Endodermal cell (in vitro differentiated cells): ENCODE data around the gene PTPRR. TPM values are rescaled to one million over a fixed set of nuclear protein-coding genes. Genes with fewer than 3 reads are reported as not detected.
A peak's percentile ranks its signal among the peaks of the same experiment; 100 is the strongest.

Experiments used
- DNase-seq: peaks from one replicate; pipeline ENCODE4 v3.0.0-alpha.2; 2017
- H3K27ac ChIP-seq: 2 replicates; pipeline ENCODE4 v1.5.1; 2013; ENCODE audit warnings: mild to moderate bottlenecking, low read depth, low read length, moderate library complexity
- H3K27me3 ChIP-seq: 2 replicates; pipeline ENCODE4 v1.6.1; 2013; ENCODE audit warnings: mild to moderate bottlenecking, low read length, moderate library complexity; ENCODE audit not compliant: insufficient read depth, control insufficient read depth, poor library complexity, severe bottlenecking
- H3K36me3 ChIP-seq: 2 replicates; pipeline ENCODE4 v1.7.0; 2013; ENCODE audit warnings: mild to moderate bottlenecking, low read length, moderate library complexity; ENCODE audit not compliant: control insufficient read depth, insufficient read depth
- H3K4me1 ChIP-seq: one replicate; pipeline ENCODE4 v1.7.0; 2013; ENCODE audit warnings: low read length; ENCODE audit not compliant: control insufficient read depth, insufficient read depth
- H3K4me3 ChIP-seq: 2 replicates; pipeline ENCODE4 v1.5.1; 2013; ENCODE audit warnings: mild to moderate bottlenecking, low read length, moderate library complexity
- H3K9ac ChIP-seq: 2 replicates; pipeline ENCODE4 v1.6.1; 2013; ENCODE audit warnings: mild to moderate bottlenecking, low read length, moderate library complexity; ENCODE audit not compliant: poor library complexity, severe bottlenecking; ENCODE audit errors: extremely low read depth
- H3K9me3 ChIP-seq: 2 replicates; pipeline ENCODE4 v1.6.1; 2013; ENCODE audit warnings: mild to moderate bottlenecking, low read length, moderate library complexity; ENCODE audit not compliant: control insufficient read depth
- H3K27ac Mint-ChIP-seq: 2 replicates; pipeline ENCODE4 v1.8.0; 2020; ENCODE audit warnings: mixed read lengths
- H3K27me3 Mint-ChIP-seq: 2 replicates; pipeline ENCODE4 v1.8.0; 2021; ENCODE audit warnings: mild to moderate bottlenecking, mixed read lengths; ENCODE audit not compliant: insufficient read depth
- H3K36me3 Mint-ChIP-seq: 2 replicates; pipeline ENCODE4 v1.8.0; 2020; ENCODE audit warnings: low read depth, mixed read lengths
- H3K4me1 Mint-ChIP-seq: 2 replicates; pipeline ENCODE4 v1.8.0; 2020; ENCODE audit warnings: mixed read lengths
- H3K4me3 Mint-ChIP-seq: 2 replicates; pipeline ENCODE4 v1.8.0; 2020; ENCODE audit warnings: mild to moderate bottlenecking, moderate library complexity, mixed read lengths
- H3K9me3 Mint-ChIP-seq: 2 replicates; pipeline ENCODE4 v1.8.0; 2020; ENCODE audit warnings: mild to moderate bottlenecking, mixed read lengths
- CTCF ChIP-seq: fragments of 200-600 bp; sonication (generic); conservative IDR thresholded peaks from 2 replicates; pipeline ENCODE4 v1.5.0; 2021; ENCODE audit warnings: antibody characterized with exemption, mild to moderate bottlenecking
- WGBS, 2 experiments: methylation state at CpG; one replicate each; pipeline versions ENCODE4 v1.1.5 to v1.1.7; 2013; ENCODE audit warnings: missing lambda C conversion rate in 2 of 2, mixed read lengths in 1 of 2; ENCODE audit not compliant: insufficient coverage in 1 of 2, insufficient read length in 1 of 2; 5-methylcytosine and 5-hydroxymethylcytosine counted together
- total RNA-seq, 2 donors: library from RNA; stranded (reverse); fragmentation: NEBNext Ultra II Directional in 1 of 2; extraction: Animal tissue kit (Norgen Biotek cat#: 25700) in 1 of 2; gene quantifications; 2 replicates in 1 of 2; 3 replicates in 1 of 2; pipeline ENCODE4 v1.2.1, GENCODE V29; 2021

The PTPRR gene
- total RNA-seq, 2 donors from 2014 or later = 0.27 to 0.40 TPM

- Histone ChIP-seq H3K4me1 (no peaks in the 10 kb centered on the region), H3K9ac (no peak overlapping the region), H3K27ac (no peak overlapping the region), H3K36me3 (no peaks in the 10 kb centered on the region), H3K4me3 (peak overlapping the region; percentile 79), H3K27me3 (peaks cover 59% of the 10 kb centered on the region), H3K9me3 (no peaks in the 10 kb centered on the region)
- TF ChIP-seq CTCF = no peak
- Mint-ChIP-seq H3K4me1 (peaks cover 7% of the 10 kb centered on the region), H3K36me3 (no peaks in the 10 kb centered on the region), H3K27me3 (peaks cover 53% of the 10 kb centered on the region), H3K4me3 (peak overlapping the region; percentile 66), H3K9me3 (peaks cover 2% of the 10 kb centered on the region), H3K27ac (no peak overlapping the region)
- 95 to 100% methylated on average over 2 of the region's 2 CpGs for WGBS, 2 experiments
- DNase-seq = peak; percentile 65
These were observed 311.3 kb downstream of the PTPRR start for GRCh38 chr12:70609203-70609602.

- Mint-ChIP-seq H3K36me3 (no peaks in the 10 kb centered on the region), H3K4me1 (peaks cover 7% of the 10 kb centered on the region), H3K9me3 (peaks cover 2% of the 10 kb centered on the region), H3K27me3 (peaks cover 48% of the 10 kb centered on the region), H3K4me3 (no peak overlapping the region), H3K27ac (no peak overlapping the region)
- DNase-seq = no peak
- peaks cover 59% of the 10 kb centered on the region for H3K27me3 ChIP-seq
- H3K9me3 ChIP-seq = no peaks in the 10 kb centered on the region
- TF ChIP-seq CTCF = no peak
- H3K27ac ChIP-seq = no peak overlapping the region
- H3K4me1 ChIP-seq = no peaks in the 10 kb centered on the region
- H3K4me3 ChIP-seq = no peak overlapping the region
- no peak overlapping the region for H3K9ac ChIP-seq
- 100% methylated on average over 1 of the region's 1 CpG; no CpG with 5 or more reads in 1 of the 2 experiments for WGBS, 2 experiments
- no peaks in the 10 kb centered on the region for H3K36me3 ChIP-seq
These were observed 312.4 kb downstream of the PTPRR start for GRCh38 chr12:70608184-70608583.

- Histone ChIP-seq H3K4me1 (no peaks in the 10 kb centered on the region), H3K27ac (no peak overlapping the region), H3K9ac (no peak overlapping the region), H3K4me3 (no peak overlapping the region), H3K27me3 (peaks cover 51% of the 10 kb centered on the region), H3K36me3 (no peaks in the 10 kb centered on the region), H3K9me3 (no peaks in the 10 kb centered on the region)
- no peaks in the 10 kb centered on the region for H3K36me3 Mint-ChIP-seq
- no peak for TF ChIP-seq CTCF
- H3K4me1 Mint-ChIP-seq = peaks cover 7% of the 10 kb centered on the region
- H3K9me3 Mint-ChIP-seq = peaks cover 2% of the 10 kb centered on the region
- H3K27ac Mint-ChIP-seq = no peak overlapping the region
- no peak overlapping the region for H3K4me3 Mint-ChIP-seq
- DNase-seq = no peak
- peaks cover 40% of the 10 kb centered on the region for H3K27me3 Mint-ChIP-seq
These were observed 313.4 kb downstream of the PTPRR start for GRCh38 chr12:70607107-70607506.
